HG03439 (cell line): ENCODE measurements around the gene TBC1D14.

Source experiments
- ATAC-seq: cut with Tn5 transposase; IDR thresholded peaks from one replicate; pipeline ENCODE4 v1.9.1; 2021; ENCODE audit warnings: mild to moderate bottlenecking, moderate library complexity; ENCODE audit not compliant: unreplicated experiment

Gene TBC1D14

DNA sequence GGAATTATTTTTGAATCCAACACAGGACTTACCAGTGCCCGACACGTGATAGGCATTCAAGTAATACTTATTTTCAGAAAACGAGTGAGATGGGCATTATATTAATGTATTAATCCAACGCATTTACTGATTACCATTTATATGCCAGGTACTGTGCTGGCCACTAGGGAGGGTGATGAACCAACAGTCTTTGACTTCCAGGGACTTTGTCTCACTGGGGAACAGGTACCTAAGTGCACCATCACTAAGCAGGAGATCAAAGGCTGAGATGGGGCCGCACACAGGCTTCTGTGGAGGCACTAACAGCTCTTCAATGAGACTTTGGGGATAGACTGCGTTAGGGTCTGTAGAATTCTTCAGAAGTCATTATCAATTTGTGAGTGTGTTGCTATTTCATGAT, 127.8 kb downstream of the TBC1D14 start:
- ATAC-seq, result no peak

DNA sequence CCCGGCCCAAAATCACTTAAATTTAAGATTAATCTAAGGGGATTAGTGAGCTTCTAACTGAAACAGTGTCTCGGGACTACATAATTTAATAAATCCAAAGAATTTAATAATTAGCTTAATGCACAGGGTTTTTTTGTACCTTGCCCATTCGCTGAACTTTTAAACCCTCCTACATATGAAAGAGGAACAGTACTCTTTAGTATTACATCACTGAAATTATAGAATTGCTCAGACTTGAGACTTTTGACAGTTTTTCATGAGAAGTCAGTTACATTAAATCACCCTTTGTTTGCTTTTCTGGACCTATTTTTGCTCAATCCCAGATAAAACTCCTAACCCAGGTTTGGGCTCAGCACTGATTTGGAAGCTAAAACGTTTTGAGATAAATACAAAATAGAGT, 131.1 kb downstream of the TBC1D14 start:
- ATAC-seq, result no peak

DNA sequence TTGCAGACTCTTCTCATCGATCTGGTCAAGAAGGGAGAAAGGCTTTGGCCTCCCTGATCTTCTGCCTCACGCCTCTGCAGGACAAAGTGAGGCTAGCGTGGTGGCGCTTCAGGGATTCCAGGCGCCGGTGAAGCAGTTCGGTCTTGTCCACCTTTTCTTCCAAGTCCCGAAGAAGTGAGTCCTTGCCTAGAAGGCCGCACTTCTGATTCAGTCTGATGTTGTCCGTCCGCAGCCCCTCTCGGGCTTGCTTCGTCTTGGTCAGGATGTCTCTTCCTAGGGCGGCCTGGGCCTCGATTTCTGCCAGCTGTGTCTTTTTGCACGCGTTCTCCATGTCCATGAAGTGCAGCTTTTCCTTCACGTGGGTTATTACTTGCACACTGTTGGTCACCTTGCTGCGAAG, 131.6 kb downstream of the TBC1D14 start:
- no peak for ATAC-seq

DNA sequence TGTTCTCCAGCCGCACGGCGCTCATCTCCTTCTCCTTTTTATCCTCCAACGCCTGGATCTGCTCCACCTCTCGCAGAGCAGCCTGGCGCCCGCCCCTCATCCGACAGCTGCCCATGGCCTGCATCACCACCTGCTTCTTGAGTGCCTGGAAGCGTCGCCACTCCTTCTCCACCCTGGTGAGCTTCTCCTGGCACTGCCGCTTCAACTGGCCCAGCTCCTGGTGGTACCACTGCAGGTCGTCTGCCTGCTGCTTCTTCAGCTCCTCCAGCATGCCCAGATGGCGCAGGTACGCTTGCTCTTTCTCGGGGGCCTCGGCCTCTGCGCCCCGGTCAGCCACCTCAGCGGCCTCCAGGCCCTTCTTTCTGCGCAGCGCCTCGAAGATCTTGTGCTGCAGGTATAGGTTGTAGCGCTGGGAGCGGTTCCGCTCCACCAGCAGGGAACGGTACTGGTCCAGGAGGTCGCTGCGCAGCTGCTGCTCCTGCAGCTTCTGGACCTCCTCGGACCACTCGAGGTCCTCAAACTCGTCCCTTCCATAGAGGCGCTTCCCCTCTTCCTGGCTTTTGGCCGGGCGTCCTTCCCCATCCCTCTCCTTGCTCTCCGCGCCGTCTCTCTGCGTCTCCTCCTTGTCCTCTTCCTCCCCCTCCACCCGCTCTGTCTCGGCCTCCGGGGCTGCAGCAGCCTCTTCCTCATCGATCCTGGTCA, 132.3 kb downstream of the TBC1D14 start:
- ATAC-seq, result no peak

DNA sequence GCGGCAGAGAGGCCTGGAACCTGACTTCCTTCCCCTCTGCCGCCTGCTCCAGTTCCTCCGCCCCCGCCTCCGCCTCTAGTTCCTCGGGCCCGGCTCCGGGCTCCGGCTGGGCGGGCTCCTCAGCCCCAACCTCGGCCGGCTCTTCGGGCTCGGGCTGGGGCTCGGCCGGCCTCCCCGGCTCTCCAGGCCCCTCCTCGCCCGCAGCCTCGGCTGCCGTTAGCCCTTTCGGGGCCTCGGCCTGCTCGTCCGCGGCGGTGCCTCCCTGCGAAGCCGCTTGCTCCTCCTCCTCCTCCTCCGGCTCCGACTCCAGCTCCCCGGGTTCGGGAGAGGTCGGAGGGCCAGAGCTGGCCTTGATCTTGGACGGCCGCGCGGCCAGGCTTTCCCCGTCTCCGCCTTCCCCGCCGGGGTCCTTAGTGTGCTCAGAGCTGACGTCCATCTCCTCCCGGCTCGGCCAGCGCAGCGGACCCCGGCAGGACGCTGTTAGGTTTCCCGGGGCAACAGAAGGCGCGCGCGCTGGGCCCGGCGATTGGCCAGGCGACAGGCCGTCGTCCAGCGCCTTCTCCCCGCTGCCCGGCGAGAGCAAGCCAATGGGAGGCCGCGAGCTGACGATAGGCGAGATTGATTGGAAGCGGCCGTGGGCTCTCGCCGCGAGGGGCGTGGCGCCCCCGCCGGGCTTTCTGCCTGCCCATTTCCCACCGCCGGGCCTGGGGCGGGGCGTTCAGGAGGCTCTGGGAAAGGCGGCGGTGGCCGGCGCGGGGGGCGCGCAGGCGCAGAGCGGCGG, 133.1 kb downstream of the TBC1D14 start:
- peak; percentile 83 for ATAC-seq

DNA sequence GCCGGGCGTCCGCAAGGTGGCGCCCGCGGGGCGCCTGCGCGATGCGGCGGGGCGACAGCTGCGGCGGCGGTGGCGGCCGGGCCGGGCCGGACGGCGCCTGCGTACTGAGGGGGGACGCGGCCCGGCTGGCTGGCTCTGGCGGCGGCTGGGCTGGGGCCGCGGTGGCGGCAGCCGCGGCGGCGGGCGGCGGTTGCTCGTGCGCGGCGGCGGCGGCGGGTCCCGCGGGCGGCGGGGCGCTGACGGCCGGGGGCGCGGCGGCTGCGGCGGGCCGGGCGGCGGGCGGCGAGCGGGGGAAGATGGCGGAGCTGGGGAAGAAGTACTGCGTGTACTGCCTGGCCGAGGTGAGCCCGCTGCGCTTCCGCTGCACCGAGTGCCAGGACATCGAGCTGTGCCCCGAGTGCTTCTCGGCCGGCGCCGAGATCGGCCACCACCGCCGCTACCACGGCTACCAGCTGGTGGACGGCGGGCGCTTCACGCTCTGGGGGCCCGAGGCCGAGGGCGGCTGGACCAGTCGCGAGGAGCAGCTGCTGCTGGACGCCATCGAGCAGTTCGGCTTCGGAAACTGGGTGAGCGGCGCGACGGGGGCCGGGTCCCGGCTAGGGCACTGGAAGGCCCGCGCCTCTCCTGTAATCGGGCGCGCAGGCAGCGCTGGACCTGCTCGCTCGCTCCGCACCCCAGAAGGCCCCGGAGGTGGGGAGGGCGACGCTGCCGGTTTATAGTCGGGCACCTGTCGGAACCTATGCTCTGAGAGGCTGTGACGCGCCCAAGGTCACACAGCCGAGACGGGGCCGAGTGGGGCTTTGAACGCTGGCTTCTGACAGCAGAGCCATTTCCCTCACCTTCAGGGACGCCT, 133.9 kb downstream of the TBC1D14 start, which contains the start of gene TADA2B:
TADA2B (plus strand) TSS at position 89 of the 853 bp plus-strand sequence; CDS start at position 297, 208 bp downstream.
- peak; percentile 23 for ATAC-seq

DNA sequence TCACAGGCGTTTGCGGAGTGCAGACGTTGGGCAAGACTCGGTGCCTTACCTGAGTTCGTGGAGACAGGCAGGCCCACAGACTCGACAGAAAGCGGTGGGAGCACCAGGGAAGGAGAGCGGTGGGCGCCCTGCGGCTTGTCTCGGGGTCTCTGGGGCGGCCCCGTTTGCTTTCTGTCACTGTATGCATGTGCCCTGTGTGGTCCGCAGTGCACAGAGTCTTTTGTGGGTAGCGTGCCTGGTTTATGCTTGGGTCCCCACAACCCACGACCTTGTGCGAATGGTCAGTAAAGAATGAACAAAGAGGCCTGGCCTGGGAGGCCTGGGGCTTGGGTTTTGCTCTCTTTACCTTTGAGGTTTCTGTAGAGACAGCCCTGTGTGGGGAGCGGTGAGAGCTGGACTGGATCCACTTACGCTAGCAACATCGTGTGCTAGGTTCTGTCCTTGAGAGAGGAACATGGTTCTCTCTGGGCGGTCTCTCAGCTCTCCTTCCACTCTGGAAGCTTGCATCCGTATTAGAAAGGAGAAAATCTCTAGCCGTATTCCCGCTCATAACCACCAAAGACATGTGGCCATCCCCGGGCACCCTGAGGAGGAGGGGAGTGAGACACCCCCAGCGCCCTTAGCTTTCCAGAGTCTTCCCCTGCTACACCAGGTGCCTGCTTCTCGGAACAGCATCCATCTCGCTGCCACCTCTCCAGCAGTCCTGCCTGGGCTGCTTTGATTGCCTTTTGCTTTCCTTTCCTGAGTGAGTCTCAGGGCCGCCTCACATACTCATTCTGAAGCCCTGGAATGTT, 134.7 kb downstream of the TBC1D14 start:
- ATAC-seq, result no peak

DNA sequence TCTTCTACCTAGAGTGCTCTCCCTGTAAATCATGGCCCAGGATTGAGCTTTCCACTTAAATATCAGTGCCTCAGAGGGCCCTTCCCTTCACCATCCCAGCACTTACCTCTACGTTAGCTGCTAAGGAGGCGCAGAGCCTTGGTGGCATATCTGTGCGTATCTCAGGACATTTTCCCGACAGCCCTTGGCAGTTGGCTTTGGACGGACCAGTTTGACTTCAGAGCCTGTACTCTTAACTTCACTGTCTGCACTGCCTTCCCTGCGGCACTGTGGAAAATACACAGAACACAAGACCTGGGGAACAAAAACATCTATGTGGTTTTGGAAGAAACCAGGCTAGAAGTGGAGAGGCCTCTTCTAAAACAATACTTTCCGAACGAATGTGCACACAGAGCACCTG, 135.9 kb downstream of the TBC1D14 start:
- ATAC-seq, result no peak

DNA sequence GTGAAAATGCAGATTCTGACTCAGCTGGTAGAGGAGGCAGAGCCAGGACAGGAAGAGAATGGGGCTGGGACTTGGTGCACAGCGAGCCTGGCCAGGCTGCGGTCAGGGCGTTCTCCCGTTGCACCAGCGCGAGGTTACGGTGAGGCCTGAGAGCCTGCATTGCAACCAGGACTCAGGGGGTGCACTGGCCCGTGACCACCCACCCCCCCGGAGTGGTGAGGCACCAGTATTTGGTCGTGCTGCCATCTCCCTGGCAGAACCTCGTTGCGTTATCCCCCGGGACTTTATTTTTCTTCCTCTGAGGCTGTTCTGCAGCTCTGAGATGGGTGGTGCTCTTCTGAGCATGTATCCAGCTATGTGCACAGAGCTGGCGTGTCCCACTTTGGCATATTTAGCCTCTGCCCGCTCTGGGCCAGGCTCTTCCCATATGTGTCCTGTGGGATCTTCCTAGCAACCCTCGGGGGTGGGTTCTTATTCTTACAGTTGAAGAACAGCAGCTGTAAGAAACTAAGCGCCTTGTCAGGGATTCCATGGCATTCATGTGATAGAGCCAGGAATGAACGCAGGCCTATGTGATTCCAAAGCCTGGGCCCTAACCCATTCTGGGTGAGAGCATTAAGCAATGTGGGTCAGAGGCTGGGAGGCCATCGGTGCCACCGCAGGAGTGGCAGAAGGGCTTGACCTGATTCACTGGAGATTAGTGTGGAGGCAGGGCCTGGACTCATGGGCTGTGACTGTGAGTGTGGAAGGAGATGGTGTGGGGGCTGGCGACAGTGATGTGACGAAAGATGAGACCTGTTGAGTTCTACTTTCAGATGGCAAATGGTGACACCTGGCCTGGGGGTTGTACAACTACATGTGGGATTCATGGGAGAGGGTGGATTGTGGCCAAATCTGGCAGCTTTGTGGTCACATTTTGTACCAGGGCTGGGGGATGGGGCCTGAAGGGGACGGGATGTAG, 136.6 kb downstream of the TBC1D14 start:
- no peak for ATAC-seq

DNA sequence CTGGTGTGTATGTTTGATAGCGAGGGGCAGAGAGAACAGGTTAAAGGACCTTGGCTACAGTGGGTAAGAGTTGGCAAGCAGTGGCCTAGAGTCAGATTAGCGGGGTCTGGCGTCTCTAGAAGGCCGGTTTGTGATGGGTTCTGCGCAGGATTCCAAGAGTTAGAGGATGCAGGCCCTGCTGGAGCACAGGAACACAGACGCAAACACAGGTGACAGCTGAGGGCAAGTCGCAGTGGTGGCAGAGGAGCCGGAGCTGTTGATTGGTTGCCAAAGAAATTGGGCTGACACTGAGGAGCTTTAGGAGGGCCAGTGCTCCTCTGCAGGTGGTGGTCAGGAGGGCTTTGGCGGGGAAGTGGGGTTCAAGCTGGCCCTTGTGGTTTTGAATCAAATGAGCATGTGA, 137.3 kb downstream of the TBC1D14 start:
- ATAC-seq, result no peak

DNA sequence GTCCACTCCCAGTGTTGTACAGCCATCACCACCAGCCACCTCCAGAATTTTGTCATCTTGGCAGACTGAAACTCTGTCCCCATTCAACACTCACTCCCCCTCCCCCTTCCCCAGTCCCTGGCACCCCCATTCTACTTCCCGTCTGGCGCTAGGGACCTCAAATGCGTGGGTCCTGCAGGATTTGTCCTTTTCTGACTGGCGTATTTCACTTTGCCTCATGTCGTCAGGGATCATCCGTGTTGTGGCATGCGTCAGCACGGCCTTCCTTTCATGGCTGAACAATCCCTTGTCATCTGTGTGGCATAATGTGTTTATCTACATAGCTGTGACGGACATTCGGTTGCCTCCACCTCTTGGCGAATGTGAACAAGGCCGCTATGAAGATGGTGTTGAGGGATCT, 139.0 kb downstream of the TBC1D14 start:
- no peak for ATAC-seq

DNA sequence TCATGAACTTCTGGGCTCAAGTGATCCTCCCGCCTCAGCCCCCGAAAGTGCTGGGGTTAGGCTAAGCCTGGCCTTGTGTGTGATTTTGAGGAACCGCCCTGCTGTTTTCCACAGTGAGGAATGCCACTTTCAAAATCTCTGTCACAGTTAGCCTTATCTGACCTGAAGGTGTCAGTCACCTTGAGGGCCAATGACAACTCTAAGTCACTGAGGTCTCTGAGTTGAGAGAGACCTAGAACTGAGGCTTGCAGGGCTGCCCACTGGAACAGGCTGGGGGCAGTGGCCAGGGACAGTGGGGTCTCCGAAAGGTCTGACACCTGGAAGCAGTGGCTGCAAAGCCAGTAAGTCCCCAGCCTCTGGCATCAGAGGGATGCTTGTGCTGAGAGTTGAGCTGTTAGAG, 139.7 kb downstream of the TBC1D14 start:
- no peak for ATAC-seq

DNA sequence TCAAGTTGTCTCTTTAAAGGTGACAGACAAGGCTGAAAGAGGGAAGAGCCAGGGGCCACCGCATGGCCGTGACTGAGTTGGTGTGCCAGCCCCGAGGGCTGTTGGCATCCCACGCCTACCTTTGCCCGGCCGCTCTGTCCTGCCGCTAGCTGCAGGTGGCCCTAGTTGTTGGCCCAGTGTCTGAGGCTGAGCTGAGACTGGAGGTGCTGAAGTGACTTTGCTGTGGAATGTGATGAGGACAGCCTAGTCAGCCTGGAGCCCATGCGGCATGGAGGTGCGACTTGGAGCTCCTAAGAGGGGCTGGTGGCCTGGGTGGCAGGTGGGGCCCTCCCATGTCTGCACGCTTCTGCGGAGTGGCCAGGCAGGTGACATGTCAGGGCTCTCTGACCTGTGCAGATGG, 140.1 kb downstream of the TBC1D14 start:
- no peak for ATAC-seq

DNA sequence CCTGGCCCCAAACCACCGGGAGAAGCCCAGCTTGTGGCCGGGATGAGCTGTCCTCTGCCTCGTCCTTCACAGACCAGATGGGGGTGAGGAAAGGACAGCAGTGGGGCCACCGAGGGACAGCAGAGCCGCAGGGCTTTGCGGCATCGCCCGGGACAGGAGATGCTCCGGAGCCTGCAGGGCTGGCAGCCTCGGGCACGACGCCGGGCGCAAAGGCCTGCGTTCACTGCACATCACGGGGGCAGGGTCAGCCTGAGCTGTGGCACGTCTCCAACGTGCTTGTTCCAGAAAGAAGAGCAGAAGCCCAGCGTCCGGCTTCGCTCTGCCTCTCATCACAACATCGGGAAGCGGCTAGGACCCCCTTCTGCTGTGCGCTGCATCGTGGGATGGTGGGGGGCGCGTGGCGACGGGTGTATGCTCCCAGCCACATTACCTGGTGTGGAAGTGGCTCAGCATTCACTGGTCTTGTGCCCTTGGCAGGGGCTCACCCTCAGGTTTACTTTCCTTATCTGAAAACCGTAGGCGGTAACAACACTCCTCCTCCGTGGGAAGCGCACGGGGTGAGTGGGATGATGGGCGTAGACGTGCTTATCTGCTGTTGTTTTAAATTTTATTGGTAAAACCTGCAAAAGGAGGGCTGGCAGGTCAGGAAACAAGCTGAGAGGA, 141.0 kb downstream of the TBC1D14 start:
- no peak for ATAC-seq

DNA sequence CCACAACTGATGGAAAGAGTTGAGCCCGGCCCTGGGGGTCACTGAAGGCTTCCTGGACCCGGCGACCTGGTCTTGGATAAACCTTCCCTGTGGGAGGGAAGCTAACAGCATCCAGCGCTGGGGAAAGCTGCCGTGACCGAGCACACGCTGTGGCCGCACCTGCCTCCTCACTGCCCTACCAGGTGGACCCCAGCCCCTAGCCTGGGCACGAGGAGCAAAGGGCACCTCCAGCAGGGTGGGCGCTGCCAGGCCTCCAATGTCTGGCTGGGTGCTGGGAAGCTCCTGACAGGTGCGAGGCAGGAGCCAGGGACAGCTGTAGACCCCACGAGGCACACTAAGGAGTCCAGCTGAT, 141.5 kb downstream of the TBC1D14 start:
- no peak for ATAC-seq

DNA sequence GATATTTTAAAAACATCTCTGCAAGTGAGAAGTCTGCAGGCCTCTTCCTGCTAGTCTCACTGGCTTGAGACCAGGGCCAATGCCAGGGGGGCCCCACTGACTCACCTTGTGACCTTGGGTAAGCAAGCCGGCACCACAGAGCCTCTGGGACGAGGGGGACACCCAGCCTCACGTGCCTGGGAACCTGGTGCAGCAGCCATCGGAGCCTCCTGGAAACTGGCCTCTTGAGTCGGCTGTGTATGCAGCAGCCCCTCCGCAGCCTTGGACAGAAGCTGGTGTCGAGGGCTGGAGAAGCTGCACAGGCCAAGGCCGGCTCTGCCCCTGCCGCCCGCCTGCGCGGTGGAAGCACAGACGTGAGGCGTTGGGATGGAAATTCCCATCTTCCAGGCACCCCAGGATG, 142.3 kb downstream of the TBC1D14 start:
- no peak for ATAC-seq

DNA sequence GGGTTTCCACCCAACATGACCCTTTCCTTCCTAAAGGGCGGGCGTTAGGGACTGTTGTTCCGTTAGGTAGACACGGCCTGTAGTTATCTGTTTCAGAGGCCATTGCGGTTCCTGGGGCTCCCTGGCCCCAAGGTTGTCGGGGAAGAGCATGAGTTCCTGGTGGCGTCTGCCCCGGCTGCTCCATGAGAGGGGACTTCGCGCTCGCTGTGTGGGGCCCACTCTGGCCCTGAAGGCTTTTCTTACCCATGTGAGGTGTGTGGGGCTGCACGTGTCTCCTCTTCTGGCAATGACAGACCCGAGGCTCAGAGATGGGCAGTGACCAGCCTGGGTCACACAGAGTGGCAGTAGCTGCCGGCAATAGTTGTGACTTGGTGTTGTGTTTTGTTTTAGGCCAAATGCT, 142.7 kb downstream of the TBC1D14 start:
- no peak for ATAC-seq

DNA sequence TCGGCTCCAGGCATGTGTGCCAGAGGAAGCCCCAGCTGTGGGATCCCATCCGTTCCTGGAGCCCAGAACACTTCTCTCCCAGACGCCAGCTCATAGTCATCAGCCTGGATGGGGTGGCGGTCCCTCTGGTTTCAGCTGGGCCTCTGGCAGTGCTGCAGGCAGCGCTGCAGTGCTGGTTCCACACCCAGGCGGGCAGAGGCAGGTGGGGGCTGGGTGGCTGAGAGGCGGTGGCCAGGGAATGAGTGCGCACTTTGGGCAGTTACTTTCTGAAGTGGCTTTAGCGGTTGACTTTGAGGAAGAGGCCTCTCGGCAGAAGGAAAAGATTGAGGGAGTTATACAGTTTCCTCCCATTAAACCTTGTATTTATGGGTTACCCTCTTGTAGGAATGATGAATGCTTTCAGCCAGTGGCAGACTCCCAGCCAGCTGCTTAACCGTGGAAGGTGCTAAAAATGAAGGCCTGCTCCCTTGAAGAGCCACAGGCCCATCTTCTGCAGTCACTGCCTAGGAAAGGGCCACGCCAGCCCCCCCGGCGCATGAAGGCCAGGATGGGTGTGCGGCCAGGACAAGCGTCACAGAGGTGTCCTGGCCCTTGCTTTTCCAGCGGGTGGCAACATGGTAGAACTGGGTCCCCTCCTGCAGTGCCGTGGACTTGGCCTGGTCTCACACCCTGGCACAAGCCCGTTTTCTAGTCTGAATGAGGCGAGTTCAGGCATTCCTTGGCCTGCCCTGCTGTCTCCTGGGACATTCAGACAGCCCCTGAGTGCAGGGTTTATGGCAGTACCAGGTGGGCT, 143.5 kb downstream of the TBC1D14 start:
- ATAC-seq, result no peak
